HEK293T (cell line): ENCODE data around the gene RGCC.
A peak's percentile ranks its signal among the peaks of the same experiment; 100 is the strongest.

Source experiments
- CTCF ChIA-PET: fragments of 350-600 bp; formaldehyde crosslinking; extraction: SDS; loops from one replicate; lab custom pipeline; 2021; ENCODE audit warnings: antibody characterized with exemption, inconsistent platforms; lab: Yijun Ruan, JAX
- POLR2A ChIA-PET: fragments of 350-600 bp; formaldehyde crosslinking; extraction: SDS; loops from one replicate; lab custom pipeline; 2020; ENCODE audit warnings: antibody characterized with exemption, inconsistent platforms; lab: Yijun Ruan, JAX
- DNase-seq: peaks from one replicate; pipeline ENCODE4 v3.0.0; 2012; ENCODE audit warnings: mixed read lengths; ENCODE audit errors: extremely low spot score
- ARNT ChIP-seq: fragments of 450-650 bp; IDR thresholded peaks from 2 replicates; pipeline ENCODE4 v1.6.1; 2017; ENCODE audit warnings: mild to moderate bottlenecking
- BHLHE40 ChIP-seq: fragments of 450-650 bp; IDR thresholded peaks from 2 replicates; pipeline ENCODE4 v1.6.1; 2016; ENCODE audit warnings: mild to moderate bottlenecking, moderate library complexity, borderline replicate concordance
- CTBP1 ChIP-seq: fragments of 450-650 bp; IDR thresholded peaks from 2 replicates; pipeline ENCODE4 v1.6.1; 2016; ENCODE audit warnings: borderline replicate concordance
- ELF4 ChIP-seq: fragments of 450-650 bp; IDR thresholded peaks from 2 replicates; pipeline ENCODE4 v1.6.1; 2017; ENCODE audit warnings: antibody characterized with exemption
- FOXA1 ChIP-seq: fragments of 450-650 bp; IDR thresholded peaks from 2 replicates; pipeline ENCODE4 v1.6.1; 2016; ENCODE audit warnings: mild to moderate bottlenecking
- FOXK2 ChIP-seq: fragments of 450-650 bp; IDR thresholded peaks from 2 replicates; pipeline ENCODE4 v1.6.1; 2016; ENCODE audit warnings: mild to moderate bottlenecking
- FOXM1 ChIP-seq: fragments of 450-650 bp; IDR thresholded peaks from 2 replicates; pipeline ENCODE4 v1.6.1; 2017; ENCODE audit warnings: mild to moderate bottlenecking, borderline replicate concordance
- HDGF ChIP-seq: fragments of 450-650 bp; IDR thresholded peaks from 2 replicates; pipeline ENCODE4 v1.6.1; 2017; ENCODE audit warnings: antibody characterized with exemption, borderline replicate concordance
- L3MBTL2 ChIP-seq: fragments of 450-650 bp; conservative IDR thresholded peaks from 2 replicates; pipeline ENCODE4 v1.6.1; 2016; ENCODE audit warnings: mild to moderate bottlenecking
- LEF1 ChIP-seq: fragments of 450-650 bp; IDR thresholded peaks from 2 replicates; pipeline ENCODE4 v1.6.1; 2017; ENCODE audit warnings: mild to moderate bottlenecking, borderline replicate concordance
- NFRKB ChIP-seq: fragments of 450-650 bp; IDR thresholded peaks from 2 replicates; pipeline ENCODE4 v1.6.1; 2016; ENCODE audit warnings: mild to moderate bottlenecking, moderate library complexity
- PKNOX1 ChIP-seq: fragments of 450-650 bp; IDR thresholded peaks from 2 replicates; pipeline ENCODE4 v1.6.1; 2016
- SP1 ChIP-seq: fragments of 450-650 bp; IDR thresholded peaks from 2 replicates; pipeline ENCODE4 v1.6.1; 2017
- SUZ12 ChIP-seq: fragments of 450-650 bp; IDR thresholded peaks from 2 replicates; pipeline ENCODE4 v1.6.1; 2016; ENCODE audit warnings: mild to moderate bottlenecking
- TARDBP ChIP-seq: fragments of 450-650 bp; IDR thresholded peaks from 2 replicates; pipeline ENCODE4 v1.6.1; 2016
- ZNF384 ChIP-seq: fragments of 450-650 bp; IDR thresholded peaks from 2 replicates; pipeline ENCODE4 v1.6.1; 2016

RGCC gene, protein sequence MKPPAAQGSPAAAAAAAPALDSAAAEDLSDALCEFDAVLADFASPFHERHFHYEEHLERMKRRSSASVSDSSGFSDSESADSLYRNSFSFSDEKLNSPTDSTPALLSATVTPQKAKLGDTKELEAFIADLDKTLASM

GRCh38 chr13:41456768-41457588 is at the start of gene RGCC:
RGCC (plus strand) TSS chr13:41457550; CDS start chr13:41457708, 158 bp downstream.
- DNase-seq: peak; percentile 76
- TF ChIP-seq FOXK2 (no peak), SP1 (no peak), L3MBTL2 (peak; percentile 99)
- CTCF ChIA-PET: no interaction called here
- POLR2A ChIA-PET: no interaction called here

- ChIA-PET CTCF (no interaction called here), POLR2A (no interaction called here)
- DNase-seq: no peak
- no peak for TF ChIP-seq PKNOX1
- no peak for TF ChIP-seq ELF4
- TF ChIP-seq HDGF: no peak
- TF ChIP-seq NFRKB: no peak
- TF ChIP-seq FOXM1: no peak
Measured at GRCh38 chr13:41408121-41408520, 49.2 kb upstream of the RGCC start.

GRCh38 chr13:41408746-41409145 is 48.6 kb upstream of the RGCC start:
- ChIA-PET CTCF (no interaction called here), POLR2A (no interaction called here)
- no peak for DNase-seq
- no peak for TF ChIP-seq TARDBP
- TF ChIP-seq ZNF384: no peak
- TF ChIP-seq L3MBTL2: no peak
- TF ChIP-seq HDGF: no peak
- TF ChIP-seq FOXM1: no peak
- TF ChIP-seq LEF1: no peak
- TF ChIP-seq NFRKB: no peak
- TF ChIP-seq SP1: no peak
- TF ChIP-seq FOXA1: no peak
- TF ChIP-seq PKNOX1: no peak
- TF ChIP-seq BHLHE40: no peak
- no peak for TF ChIP-seq ARNT
- TF ChIP-seq ELF4: no peak
- no peak for TF ChIP-seq FOXK2
- no peak for TF ChIP-seq CTBP1
- TF ChIP-seq SUZ12: no peak

- TF ChIP-seq SP1: no peak
- no peak for TF ChIP-seq HDGF
- TF ChIP-seq CTBP1: no peak
- no peak for TF ChIP-seq L3MBTL2
- no peak for TF ChIP-seq LEF1
- TF ChIP-seq ZNF384: no peak
- DNase-seq: no peak
- POLR2A ChIA-PET: no interaction called here
- CTCF ChIA-PET: no interaction called here
Measured at GRCh38 chr13:41409611-41410010, 47.7 kb upstream of the RGCC start.

DNA sequence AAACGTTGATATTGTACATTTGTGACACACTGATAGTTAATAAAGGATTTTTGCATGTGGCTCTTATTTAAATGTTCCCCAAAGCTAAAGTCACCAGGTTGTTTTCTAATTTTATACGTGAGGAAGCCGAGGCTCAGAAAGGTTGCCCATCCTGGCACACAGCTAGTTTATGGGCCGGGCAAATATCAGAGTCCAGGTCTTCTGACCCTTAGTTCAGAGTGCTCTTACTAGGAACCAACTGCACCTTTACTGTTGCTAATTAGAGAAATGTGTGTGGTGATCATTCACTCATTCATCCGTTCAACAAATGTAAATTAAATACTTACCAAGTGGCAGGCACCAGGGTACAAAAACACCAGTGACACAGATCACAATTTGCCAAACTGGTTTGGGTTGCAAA is 46.3 kb upstream of the RGCC start:
- no peak for DNase-seq
- TF ChIP-seq FOXK2: no peak
- no peak for TF ChIP-seq SP1
- TF ChIP-seq PKNOX1: no peak
- CTCF ChIA-PET: interaction anchor here (0.6 to 0.9 kb wide), 2 partner anchors 48 to 821 kb away, joined by 4 to 5 read pairs; no protein-coding TSS in a partner anchor
- POLR2A ChIA-PET: no interaction called here

- ChIA-PET POLR2A (interaction anchor here (0.7 kb wide), 1 partner anchor 549 kb away, joined by 3 read pairs; the partner anchor contains the start of gene VWA8), CTCF (interaction anchor here (0.6 to 1.1 kb wide), 4 partner anchors 47 to 1091 kb away, joined by 3 to 5 read pairs (median 4); no protein-coding TSS in a partner anchor)
Measured at GRCh38 chr13:41411522-41411921, 45.8 kb upstream of the RGCC start.

More at GRCh38 chr13:41411522-41411921, 45.8 kb upstream of the RGCC start:
- peak; percentile 17 for DNase-seq
- TF ChIP-seq FOXA1: no peak
- TF ChIP-seq SP1: no peak
- TF ChIP-seq BHLHE40: no peak
- no peak for TF ChIP-seq TARDBP
- no peak for TF ChIP-seq SUZ12
- TF ChIP-seq PKNOX1: no peak
- no peak for TF ChIP-seq ELF4
- TF ChIP-seq FOXM1: no peak
- TF ChIP-seq ZNF384: no peak
- no peak for TF ChIP-seq L3MBTL2
- no peak for TF ChIP-seq HDGF
- TF ChIP-seq FOXK2: no peak
- no peak for TF ChIP-seq ARNT
